Progenitor cell of endocrine pancreas (in vitro differentiated cells): ENCODE data around the gene ADRA2B. TPM values are rescaled to one million over a fixed set of nuclear protein-coding genes. Genes with fewer than 3 reads are reported as not detected.

Source experiments
- DNase-seq: peaks from one replicate; pipeline ENCODE4 v3.0.0; 2021; ENCODE audit warnings: low spot score; ENCODE audit not compliant: unreplicated experiment
- H3K27ac Mint-ChIP-seq: 2 replicates; pipeline ENCODE4 v1.8.0; 2021; ENCODE audit warnings: mild to moderate bottlenecking, moderate library complexity, mixed read lengths
- H3K27me3 Mint-ChIP-seq: 2 replicates; pipeline ENCODE4 v1.8.0; 2021; ENCODE audit warnings: mixed read lengths
- H3K36me3 Mint-ChIP-seq: 2 replicates; pipeline ENCODE4 v1.8.0; 2022; ENCODE audit warnings: mixed read lengths; ENCODE audit not compliant: insufficient read depth
- H3K4me1 Mint-ChIP-seq: 2 replicates; pipeline ENCODE4 v1.8.0; 2021; ENCODE audit warnings: low read depth, mixed read lengths
- H3K4me3 Mint-ChIP-seq: 2 replicates; pipeline ENCODE4 v1.8.0; 2021; ENCODE audit warnings: low read depth, mild to moderate bottlenecking, moderate library complexity, mixed read lengths
- H3K9me3 Mint-ChIP-seq: 2 replicates; pipeline ENCODE4 v1.8.0; 2021; ENCODE audit warnings: low read depth, mixed read lengths
- CTCF ChIP-seq: fragments of 200-600 bp; sonication (generic); IDR thresholded peaks from one replicate; pipeline ENCODE4 v1.5.0; 2021; ENCODE audit warnings: antibody characterized with exemption, mild to moderate bottlenecking; ENCODE audit not compliant: unreplicated experiment
- total RNA-seq: library from RNA; stranded (reverse); gene quantifications from 2 replicates; pipeline ENCODE4 v1.2.1, GENCODE V29; 2021

ADRA2B gene
- total RNA-seq, 1 donor from 2014 or later = 0.69 TPM

GRCh38 chr2:96145036-96145847 is 28.9 kb upstream of the ADRA2B start, which contains the start of gene DUSP2:
DUSP2 (minus strand) TSS chr2:96145440; CDS start chr2:96145354, 86 bp downstream.
- no peak for DNase-seq
- no peaks in the 10 kb centered on the region for H3K9me3 Mint-ChIP-seq
- H3K27me3 Mint-ChIP-seq = peaks cover 45% of the 10 kb centered on the region
- peaks cover 3% of the 10 kb centered on the region for H3K4me1 Mint-ChIP-seq
- no peaks in the 10 kb centered on the region for H3K36me3 Mint-ChIP-seq
- H3K27ac Mint-ChIP-seq = peak within 1 kb of the TSS; percentile 67
- peak within 1 kb of the TSS; percentile 70 for H3K4me3 Mint-ChIP-seq
- TF ChIP-seq CTCF = no peak

GRCh38 chr2:96144481-96145035 is 28.2 kb upstream of the ADRA2B start:
- peaks cover 3% of the 10 kb centered on the region for H3K4me1 Mint-ChIP-seq
- peak overlapping the region; percentile 67 for H3K27ac Mint-ChIP-seq
- no peak for DNase-seq
- H3K4me3 Mint-ChIP-seq = peak overlapping the region; percentile 70
- H3K9me3 Mint-ChIP-seq = no peaks in the 10 kb centered on the region
- no peaks in the 10 kb centered on the region for H3K36me3 Mint-ChIP-seq
- TF ChIP-seq CTCF = no peak
- peaks cover 45% of the 10 kb centered on the region for H3K27me3 Mint-ChIP-seq

GRCh38 chr2:96143848-96144480 is 27.6 kb upstream of the ADRA2B start:
- Mint-ChIP-seq H3K4me1 (peaks cover 3% of the 10 kb centered on the region), H3K36me3 (no peaks in the 10 kb centered on the region)

GRCh38 chr2:96143231-96143847 is 27.0 kb upstream of the ADRA2B start:
- Mint-ChIP-seq H3K27me3 (peaks cover 39% of the 10 kb centered on the region), H3K4me3 (no peak overlapping the region), H3K4me1 (peaks cover 3% of the 10 kb centered on the region), H3K27ac (no peak overlapping the region), H3K36me3 (no peaks in the 10 kb centered on the region), H3K9me3 (no peaks in the 10 kb centered on the region)
- TF ChIP-seq CTCF = no peak
- DNase-seq = no peak

More at GRCh38 chr2:96143848-96144480, 27.6 kb upstream of the ADRA2B start:
- TF ChIP-seq CTCF = peak; percentile 58
- H3K9me3 Mint-ChIP-seq = no peaks in the 10 kb centered on the region
- H3K4me3 Mint-ChIP-seq = peak overlapping the region; percentile 70
- DNase-seq = peak; percentile 32
- H3K27ac Mint-ChIP-seq = peak overlapping the region; percentile 67
- H3K27me3 Mint-ChIP-seq = peaks cover 41% of the 10 kb centered on the region
